ENCODE measurements around the gene PRC1.

GRCh38 chr15:90938261-90938660 is 56.1 kb downstream of the PRC1 start:
- TF ChIP-seq CTCF (conservative IDR thresholded peaks at IDR 0.05; ENCODE audit: low read length) = no peak
- TF ChIP-seq EZH2phosphoT487 (IDR thresholded peaks at IDR 0.05; ENCODE audit: borderline replicate concordance, low read depth, low read length) = no peak

Measured in OCI-LY7 (cell line).